SH-SY5Y (cell line): ENCODE data around the gene IRAK2.

Experiments used
- GATA2 ChIP-seq: IDR thresholded peaks from 2 replicates; pipeline ENCODE4 v1.6.1; 2011; ENCODE audit warnings: mild to moderate bottlenecking, low read depth, low read length
- GATA3 ChIP-seq: IDR thresholded peaks from 2 replicates; pipeline ENCODE4 v1.6.1; 2011; ENCODE audit warnings: low read depth, mild to moderate bottlenecking, low read length, moderate library complexity

IRAK2 gene, protein sequence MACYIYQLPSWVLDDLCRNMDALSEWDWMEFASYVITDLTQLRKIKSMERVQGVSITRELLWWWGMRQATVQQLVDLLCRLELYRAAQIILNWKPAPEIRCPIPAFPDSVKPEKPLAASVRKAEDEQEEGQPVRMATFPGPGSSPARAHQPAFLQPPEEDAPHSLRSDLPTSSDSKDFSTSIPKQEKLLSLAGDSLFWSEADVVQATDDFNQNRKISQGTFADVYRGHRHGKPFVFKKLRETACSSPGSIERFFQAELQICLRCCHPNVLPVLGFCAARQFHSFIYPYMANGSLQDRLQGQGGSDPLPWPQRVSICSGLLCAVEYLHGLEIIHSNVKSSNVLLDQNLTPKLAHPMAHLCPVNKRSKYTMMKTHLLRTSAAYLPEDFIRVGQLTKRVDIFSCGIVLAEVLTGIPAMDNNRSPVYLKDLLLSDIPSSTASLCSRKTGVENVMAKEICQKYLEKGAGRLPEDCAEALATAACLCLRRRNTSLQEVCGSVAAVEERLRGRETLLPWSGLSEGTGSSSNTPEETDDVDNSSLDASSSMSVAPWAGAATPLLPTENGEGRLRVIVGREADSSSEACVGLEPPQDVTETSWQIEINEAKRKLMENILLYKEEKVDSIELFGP

DNA sequence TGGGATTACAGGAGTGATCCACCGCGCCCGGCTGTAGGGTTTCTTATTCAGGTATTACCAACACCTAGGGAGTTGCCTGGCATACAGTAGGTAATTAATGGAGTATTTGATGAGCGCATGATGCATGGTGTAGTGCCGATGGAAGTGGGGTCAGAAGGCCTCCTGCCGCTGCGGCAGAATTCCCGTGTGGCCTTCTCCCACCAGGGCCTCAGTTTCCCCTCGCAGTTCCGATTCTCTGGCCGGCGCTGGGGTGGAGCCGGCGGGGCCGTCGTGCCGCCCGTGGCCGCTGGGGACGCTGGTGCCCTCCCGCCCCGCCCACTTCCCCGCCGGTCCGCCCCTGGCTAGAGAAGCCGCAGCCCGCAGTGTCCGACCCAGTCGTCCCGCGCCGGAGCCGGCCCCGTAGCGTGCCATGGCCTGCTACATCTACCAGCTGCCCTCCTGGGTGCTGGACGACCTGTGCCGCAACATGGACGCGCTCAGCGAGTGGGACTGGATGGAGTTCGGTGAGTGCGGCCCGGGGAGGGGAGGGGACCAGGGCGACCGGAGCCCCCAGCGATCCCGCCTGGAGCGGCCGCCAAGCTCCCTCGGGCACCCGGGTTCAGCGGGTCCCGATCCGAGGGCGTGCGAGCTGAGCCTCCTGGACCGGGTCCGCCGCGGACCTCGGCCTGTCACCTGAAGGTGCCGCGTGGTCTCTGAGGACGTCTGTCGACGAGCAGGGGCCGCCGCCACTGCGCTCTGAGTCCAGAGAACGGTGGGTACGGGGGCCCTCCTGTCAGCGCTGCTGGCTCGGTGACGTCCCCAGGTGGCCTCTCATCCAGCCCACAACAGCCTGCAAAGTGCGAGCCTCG, at the start of gene IRAK2:
TSS of gene IRAK2 (plus strand) at position 374 of the 848 bp plus-strand sequence. CDS start at position 410, 36 bp downstream.
- no peak for TF ChIP-seq GATA2
- no peak for TF ChIP-seq GATA3

DNA sequence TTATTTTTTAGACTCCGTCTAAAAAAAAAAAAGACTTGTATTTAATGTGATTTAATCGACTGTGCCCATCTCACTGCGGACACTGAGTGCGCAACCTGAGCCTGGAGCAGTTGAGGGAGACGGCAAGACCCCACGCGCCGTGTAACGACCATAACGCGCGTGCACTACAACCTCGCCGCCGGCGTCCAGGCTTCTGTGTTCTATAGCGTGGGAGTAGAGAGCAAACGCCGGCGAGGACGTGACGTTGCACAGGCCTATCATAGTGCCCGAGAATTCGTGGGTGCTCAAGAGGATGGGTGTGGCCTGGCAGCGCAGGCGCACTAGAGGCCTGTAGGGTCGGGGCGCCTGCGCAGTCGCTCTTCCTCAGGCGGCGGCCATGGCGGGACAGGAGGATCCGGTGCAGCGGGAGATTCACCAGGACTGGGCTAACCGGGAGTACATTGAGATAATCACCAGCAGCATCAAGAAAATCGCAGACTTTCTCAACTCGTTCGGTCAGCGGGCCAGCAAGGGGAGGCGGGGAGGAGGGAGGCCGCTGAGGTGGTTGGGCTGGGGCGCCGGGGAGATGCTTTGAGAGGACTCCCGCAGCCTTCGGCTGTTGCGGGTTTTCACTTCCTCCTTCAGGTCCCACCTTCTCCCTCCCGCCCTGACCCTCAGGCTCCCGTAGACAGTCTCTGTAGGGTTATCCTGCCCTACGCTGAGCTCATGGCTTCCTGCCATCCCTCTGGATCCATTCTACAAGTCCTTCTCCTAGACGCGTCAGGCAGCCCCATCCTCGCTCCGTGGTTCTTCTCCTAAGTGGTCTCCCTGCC, 49.2 kb upstream of the IRAK2 start, which contains the start of gene BRK1:
TSS of gene BRK1 (plus strand) at position 350 of the 812 bp plus-strand sequence. CDS start at position 377, 27 bp downstream.
- no peak for TF ChIP-seq GATA3
- TF ChIP-seq GATA2 = no peak

DNA sequence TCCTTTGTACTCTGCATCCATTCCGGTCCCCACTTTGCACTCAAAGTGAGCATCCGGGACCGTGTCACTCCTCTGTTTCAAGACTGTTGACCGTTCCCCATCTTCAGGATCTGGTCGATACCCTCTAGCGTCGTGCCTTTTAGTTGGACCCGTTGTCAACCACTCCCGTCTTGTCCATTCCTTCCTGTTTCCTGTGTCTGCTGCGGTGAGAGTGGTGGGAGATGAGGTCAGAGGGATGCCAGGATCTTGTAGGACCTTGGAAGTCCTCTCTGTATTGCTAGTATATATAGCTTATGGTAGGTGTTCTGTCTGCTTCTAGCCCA, 48.6 kb upstream of the IRAK2 start:
- no peak for TF ChIP-seq GATA2
- no peak for TF ChIP-seq GATA3

DNA sequence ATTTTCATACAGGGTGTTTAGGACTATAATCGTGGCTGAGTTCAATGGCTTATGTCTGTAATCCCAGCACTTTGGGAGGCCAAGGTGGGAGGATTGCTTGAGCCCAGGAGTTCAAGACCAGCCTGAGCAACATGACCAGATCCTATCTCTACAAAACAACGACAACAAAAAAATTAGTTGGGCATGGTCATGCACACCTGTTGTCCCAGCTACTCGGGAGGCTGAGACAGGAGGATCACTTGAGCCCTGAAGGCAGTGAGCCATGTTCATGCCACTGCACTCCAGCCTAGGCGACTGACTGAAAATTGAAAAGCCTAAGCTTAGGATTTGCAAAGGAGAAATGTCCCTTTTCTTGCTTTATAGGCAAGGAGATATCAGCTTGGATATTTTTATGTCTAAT, 47.8 kb upstream of the IRAK2 start:
- TF ChIP-seq GATA2 (no peak), GATA3 (no peak)

DNA sequence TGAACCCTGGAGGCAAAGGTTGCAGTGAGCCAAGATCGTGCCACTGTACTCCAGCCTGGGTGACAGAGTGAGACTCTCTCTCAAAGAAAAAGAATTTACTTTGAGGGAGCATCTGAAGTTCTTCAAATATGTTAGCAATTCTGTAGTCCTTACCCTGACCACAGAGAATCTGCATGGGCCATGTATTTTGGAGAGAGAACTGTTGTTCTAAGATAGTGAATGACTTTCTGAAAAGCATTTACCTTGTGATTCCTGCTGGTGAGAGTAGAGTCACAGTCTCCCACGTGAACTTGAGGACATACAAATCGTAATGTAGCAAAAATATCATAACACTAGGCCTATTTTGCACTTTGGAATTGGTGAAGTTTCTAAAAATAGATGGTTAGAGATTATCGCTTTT, 45.3 kb upstream of the IRAK2 start:
- TF ChIP-seq GATA2 (no peak), GATA3 (no peak)

DNA sequence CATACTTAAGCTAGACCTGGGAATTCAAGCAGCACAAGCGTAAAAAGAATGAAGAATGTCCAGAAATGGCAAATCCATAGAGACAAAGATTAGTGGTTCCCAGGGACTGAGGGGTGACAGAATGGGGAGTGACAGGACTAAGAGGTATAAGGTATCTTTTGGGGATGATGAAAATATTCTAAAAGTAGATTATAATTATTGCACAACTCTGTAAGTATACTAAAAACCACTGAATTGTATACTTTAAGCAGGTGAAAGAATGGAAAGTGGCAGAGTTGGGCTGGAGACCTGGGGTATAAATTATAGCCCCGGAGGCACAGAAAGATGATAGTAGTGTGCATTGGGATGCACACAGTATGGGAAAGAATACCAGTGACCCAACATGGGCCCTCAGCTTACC, 43.7 kb upstream of the IRAK2 start:
- TF ChIP-seq GATA2 (no peak), GATA3 (no peak)

DNA sequence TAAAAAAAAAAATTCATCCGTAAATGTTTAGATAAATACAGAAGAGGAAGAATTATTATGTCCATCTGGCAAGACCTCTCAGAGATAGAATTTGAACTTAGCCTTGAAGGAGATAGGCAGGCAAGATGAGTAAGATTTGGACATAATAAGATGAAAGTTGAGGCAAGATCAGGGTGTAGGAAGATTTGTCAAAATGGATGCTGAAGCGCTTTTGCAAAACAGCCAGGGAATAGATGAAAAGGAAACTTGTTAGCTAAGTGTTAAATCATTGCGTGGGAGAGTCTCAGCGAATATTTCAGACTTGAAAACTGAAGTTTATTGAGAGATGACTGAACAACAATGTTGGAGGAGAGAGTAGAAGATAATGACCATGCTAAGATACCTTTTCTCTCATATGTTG, 42.0 kb upstream of the IRAK2 start:
- TF ChIP-seq GATA2 = no peak
- no peak for TF ChIP-seq GATA3

DNA sequence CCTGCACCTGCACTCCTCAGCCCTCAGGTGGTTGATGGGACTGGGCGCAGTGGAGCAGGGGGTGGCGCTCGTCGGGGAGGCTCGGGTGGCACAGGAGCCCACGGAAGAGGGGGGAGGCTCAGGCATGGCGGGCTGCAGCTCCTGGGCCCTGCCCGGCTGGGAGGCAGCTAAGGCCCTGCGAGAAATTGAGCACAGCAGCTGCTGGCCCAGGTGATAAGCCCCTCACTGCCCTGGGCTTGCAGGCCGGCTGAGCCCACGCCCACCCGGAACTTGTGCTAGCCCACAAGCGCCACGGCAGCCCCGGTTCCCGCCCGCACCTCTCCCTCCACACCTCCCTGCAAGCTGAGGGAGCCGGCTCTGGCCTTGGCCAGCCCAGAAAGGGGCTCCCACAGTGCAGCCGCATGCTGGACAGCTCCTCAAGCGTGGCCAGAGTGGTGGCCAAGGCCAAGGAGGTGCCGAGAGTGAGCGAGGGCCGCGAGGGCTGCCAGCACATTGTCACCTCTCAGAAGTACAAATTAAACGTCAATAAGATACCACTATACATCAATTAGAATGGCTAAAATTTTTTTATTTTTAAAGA, 28.2 kb upstream of the IRAK2 start:
- TF ChIP-seq GATA2 (no peak), GATA3 (no peak)

DNA sequence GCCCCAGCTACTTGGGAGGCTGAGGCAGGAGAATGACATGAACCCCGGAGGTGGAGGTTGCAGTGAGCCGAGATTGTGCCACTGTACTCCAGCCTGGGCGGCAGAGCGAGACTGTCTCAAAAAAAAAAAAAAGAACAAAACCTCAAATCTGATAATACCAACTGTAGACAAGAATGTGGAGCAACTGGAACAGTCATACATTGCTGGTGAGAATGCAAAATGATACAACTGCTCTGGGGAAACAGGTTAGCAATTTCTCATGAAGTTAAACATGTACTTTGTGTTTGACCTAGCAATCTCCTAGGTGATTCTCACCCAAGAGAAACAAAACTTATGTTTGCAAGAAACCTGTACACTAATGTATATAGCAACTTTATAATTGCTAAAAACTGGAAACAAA, 27.5 kb upstream of the IRAK2 start:
- TF ChIP-seq GATA3 = no peak
- TF ChIP-seq GATA2 = no peak

DNA sequence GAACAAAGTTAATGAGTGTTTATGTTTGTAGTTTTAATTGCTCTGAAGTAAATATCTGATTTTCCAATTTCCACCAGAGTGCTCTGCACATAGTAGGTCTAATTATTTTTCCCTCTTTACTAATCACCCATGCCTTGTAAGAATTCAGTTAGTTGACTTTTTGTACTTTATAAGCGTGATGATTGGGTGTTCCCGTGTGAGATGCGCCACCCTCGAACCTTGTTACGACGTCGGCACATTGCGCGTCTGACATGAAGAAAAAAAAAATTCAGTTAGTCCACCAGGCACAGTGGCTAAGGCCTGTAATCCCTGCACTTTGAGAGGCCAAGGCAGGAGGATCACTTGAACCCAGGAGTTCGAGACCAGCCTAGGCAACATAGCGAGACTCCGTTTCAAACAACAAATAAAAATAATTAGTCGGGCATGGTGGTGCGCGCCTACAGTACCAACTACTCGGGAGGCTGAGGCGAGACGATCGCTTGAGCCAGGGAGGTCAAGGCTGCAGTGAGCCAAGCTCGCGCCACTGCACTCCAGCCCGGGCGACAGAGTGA, 23.6 kb upstream of the IRAK2 start:
- TF ChIP-seq GATA2 = no peak
- no peak for TF ChIP-seq GATA3

DNA sequence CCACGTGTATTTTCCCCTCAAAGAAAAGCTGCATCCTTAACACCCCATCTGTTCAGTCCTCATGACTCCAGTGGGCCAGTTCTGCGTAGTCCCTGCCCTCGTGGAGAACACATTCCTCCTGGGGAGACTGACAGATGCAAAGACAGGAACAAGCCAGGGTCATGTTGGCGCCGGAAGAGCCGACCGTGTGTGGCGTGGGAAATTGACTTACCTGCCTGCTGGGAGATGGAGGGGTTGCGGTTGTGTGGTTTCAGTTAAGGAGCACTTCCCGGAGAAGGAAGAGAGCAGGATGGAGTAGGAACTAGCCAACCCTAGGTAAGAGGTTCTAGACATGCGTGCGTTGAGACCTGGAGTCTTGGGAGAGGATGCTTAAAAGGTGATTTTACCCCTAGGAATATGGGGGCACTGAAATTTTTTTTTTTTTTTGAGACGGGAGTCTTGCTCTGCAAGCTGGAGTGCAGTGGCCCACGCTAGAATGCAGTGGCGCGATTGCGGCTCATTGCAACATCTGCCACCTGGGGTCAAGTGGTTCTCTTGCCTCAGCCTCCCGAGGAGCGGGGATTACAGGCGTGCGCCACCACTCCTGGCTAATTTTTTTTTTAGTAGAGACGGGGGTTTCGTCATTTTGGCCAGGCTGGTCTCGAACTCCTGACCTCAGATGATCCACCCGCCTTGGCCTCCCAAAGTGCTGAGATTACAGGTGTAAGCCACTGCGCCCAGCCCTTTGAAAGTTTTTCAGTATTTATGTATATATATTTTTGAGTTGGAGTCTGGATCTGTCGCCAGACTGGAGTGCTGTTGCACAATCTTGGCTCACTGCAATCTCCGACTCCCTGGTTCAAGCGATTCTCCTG, 21.8 kb upstream of the IRAK2 start:
- TF ChIP-seq GATA2 (no peak), GATA3 (no peak)

DNA sequence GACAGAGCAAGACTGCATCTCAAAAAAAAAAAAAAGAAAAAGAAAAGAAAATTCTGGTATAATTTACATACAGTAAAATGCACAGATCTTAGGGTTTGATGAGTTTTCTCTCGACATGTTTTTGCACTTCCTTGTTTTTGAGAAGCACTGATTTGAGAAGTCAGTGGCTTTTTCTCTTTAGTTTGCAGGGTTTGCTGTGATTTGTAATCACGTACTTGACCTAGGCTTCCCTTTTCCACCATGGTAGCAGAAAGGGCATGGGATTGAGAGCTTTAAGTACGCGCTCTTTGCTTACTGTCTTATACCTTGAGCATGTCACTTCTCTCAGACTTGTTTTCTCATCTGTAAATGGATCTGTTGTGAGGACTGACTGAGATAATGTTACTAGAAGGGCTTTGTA, 19.0 kb upstream of the IRAK2 start:
- no peak for TF ChIP-seq GATA2
- TF ChIP-seq GATA3 = no peak

DNA sequence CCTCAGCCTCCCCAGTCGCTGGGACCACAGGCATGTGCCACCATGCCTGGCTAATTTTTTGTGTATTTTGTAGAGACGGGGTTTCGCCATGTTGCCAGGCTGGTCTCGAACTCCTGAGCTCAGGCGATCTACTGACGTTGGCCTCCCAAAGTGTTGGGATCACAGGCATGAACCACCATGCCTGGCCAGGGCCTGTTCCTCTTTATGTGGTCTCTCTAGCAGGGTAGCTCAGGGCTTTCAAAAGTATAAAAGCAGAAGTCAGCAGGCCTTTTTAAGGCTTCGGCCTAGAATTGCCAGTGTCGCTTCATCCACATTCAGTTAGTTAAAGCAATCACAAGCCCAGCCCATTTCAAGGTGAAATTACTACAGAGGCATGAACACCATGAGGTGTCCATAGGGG, 15.5 kb upstream of the IRAK2 start:
- no peak for TF ChIP-seq GATA3
- TF ChIP-seq GATA2 = no peak
